Fibroblast of mammary gland (primary cell): ENCODE data around the gene SLAMF1.

Experiments
- DNase-seq: peaks from one replicate; pipeline ENCODE4 v3.0.0-alpha.2; 2010; ENCODE audit warnings: low read depth
- H3K4me3 ChIP-seq: 2 replicates; pipeline ENCODE4 v1.5.1; 2011; ENCODE audit warnings: low read depth, mild to moderate bottlenecking, low read length, moderate library complexity; ENCODE audit not compliant: control insufficient read depth
- CTCF ChIP-seq: conservative IDR thresholded peaks from 2 replicates; pipeline ENCODE4 v1.5.1; 2011; ENCODE audit warnings: low read depth, low read length, inconsistent platforms; ENCODE audit not compliant: control insufficient read depth, insufficient read depth

The SLAMF1 gene

GRCh38 chr1:160639652-160640051 is 7.2 kb downstream of the SLAMF1 start:
- DNase-seq, result no peak
- H3K4me3 ChIP-seq, result no peak overlapping the region
- no peak for TF ChIP-seq CTCF

GRCh38 chr1:160638926-160639325 is 7.9 kb downstream of the SLAMF1 start:
- no peak for TF ChIP-seq CTCF
- DNase-seq, result no peak
- H3K4me3 ChIP-seq, result no peak overlapping the region

GRCh38 chr1:160638540-160638857 is 8.3 kb downstream of the SLAMF1 start:
- no peak overlapping the region for H3K4me3 ChIP-seq
- DNase-seq, result no peak
- TF ChIP-seq CTCF, result no peak

- H3K4me3 ChIP-seq, result no peak overlapping the region
- no peak for TF ChIP-seq CTCF
- no peak for DNase-seq
These were observed 8.9 kb downstream of the SLAMF1 start for GRCh38 chr1:160637821-160638539.

- DNase-seq, result no peak
- H3K4me3 ChIP-seq, result no peak overlapping the region
- no peak for TF ChIP-seq CTCF
These were observed 9.8 kb downstream of the SLAMF1 start for GRCh38 chr1:160637065-160637464.

GRCh38 chr1:160636547-160636946 is 10.3 kb downstream of the SLAMF1 start:
- no peak for DNase-seq
- no peak for TF ChIP-seq CTCF
- no peak overlapping the region for H3K4me3 ChIP-seq

- DNase-seq, result no peak
- TF ChIP-seq CTCF, result no peak
These were observed 10.8 kb downstream of the SLAMF1 start for GRCh38 chr1:160636076-160636475.

More at GRCh38 chr1:160636076-160636475, 10.8 kb downstream of the SLAMF1 start:
- no peak overlapping the region for H3K4me3 ChIP-seq
